HG03064 (cell line): ENCODE measurements around the gene TRRAP.

Source experiments
- ATAC-seq: cut with Tn5 transposase; IDR thresholded peaks from one replicate; pipeline ENCODE4 v1.9.1; 2021; ENCODE audit warnings: low read depth; ENCODE audit not compliant: unreplicated experiment

Gene TRRAP

DNA sequence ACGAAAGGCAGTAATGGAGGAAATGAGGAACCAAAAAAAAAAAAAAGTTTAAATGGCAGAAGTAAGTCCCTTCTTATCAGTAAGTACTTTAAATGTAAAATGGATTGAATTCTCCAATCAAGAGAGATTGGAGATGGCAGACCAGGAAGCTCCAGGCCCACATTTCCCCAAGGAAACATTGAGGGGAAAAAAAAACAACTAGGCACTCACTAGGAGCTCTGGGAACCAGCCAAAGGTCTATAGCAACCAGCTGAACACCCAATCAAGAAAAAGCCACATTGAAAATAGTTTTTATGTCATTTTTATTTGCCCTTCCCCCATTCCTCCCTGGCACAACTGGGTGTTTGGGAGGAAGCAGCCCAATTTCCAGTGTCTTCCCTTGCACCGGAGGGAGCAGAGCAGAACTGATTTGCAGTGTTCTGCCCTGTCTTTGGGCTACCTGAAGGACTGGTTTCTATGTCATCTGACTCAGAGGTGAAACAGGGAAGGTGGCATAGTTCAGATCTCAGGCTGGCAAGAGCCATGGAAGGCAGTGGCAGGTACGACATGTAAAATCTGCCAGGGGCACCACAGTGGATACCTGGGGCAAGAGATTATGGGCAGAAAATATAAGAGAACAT is 143.7 kb downstream of the TRRAP start:
- no peak for ATAC-seq

- no peak for ATAC-seq
These were observed 145.7 kb downstream of the TRRAP start for GRCh38 chr7:99024066-99024465.

DNA sequence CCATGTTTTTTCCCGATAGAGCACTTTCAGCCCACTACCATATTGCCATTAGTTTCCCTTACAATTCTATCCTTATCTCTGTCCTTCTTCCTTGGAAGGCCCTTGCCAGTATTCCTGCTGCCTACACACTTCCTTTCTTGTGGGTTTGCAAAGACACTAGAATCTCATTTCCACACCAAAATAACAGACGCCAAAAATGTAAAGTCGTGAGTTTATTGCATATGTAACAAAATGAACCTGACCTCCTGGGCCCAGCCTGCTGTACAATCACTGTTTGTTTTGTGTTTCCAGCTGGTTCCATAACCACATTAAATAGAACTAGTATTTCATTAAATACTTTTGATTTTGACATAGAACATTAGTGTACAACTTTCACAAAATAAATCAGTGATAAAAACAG is 148.9 kb downstream of the TRRAP start:
- no peak for ATAC-seq

DNA sequence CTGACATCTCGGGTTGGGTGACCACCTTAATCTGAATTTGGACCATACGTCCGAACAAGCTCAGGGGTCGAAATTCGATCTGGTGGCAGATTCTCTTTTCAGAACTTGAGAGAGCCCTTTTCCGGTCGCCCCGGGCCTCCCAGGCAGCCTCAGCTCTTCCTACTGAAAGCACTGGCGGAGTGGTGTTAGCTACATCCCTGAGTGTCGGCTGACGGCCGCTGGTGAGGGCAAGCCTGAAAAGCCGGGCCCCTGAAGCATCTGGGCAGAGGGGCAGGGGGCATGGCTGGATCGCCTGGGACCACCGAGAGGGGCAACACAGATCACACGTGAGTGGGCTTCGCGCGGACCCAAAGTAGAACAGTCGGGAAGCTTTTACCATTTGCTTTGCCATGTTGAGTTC is 149.5 kb downstream of the TRRAP start:
- ATAC-seq: no peak

DNA sequence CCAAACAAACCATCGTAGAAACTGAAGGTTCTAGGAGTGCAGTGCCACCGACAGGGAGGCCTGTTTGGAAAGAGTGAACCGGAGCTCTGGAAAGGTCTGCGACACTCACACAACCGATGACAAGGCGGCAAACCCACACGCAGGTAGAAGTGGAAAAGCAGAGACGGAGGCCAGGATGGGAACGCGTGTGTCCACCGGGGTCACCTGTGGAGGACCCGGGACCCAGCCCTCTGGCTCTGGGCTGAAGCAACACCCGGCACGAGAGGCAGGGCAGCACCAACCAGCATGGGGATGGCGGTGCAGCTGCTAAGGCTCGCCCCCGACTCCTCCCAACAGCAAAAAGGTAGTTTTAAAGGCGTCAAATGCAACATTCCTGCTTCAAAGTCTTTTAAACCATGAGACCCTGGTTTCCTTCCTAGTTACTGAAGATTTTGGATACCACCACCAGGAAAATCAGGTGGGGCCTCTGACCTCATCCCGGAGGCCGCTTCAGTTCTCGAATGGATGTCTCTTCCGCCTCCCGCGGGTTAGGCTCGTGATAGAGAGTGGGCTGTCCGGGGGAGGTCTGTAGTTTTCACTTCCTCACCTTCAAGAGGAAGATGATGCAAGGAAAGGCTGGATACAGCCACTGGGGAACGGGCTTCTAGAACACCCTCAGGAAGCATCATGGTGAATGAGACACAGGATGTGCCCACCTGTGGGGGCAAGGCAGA is 150.1 kb downstream of the TRRAP start:
- ATAC-seq: no peak

DNA sequence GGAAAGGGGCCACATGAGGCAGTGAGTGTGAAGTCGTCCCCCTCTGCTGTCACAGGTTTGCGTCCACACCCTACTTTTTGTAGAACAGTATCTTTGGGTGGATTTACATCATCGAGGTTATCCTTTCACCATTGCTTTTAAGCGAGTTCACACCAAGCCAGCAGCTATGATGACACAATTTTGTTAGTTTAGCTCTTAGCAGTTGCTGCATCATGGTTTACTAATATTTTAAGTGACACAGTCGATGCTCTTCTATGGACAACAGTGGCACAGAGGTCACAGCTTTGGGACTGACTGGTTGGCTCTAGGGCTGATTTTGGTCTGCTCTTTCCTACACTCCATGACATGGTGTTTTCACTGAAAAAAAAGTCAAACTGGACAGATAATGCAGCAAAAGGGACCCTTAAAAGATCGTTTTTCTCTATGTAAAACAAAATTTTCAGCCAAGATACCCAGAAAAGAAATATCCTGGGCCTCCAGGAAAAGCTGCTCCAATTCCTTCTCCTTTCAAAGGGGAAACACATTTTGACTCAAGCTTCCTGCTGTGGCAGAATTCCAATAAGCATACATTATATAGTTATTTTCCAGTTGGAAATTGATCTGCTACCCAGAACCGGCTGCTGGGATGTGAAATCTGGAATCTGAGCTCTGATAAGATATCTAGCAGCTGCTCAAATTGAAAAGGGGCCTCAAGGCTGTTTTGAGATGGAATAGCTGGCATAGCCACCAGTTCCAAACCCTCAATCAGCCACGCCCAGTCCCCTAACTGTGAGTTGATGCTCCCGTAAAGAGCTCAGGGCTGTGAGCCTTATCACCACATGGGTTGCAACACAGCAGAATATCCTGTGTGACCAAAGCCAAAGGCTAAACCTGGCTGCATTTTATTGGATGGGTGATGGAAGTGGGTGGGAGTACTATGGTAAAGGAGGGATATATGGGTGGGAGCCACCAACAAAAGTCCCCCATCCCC is 151.4 kb downstream of the TRRAP start:
- ATAC-seq: no peak

GRCh38 chr7:99030457-99030856 is 152.1 kb downstream of the TRRAP start:
- no peak for ATAC-seq

DNA sequence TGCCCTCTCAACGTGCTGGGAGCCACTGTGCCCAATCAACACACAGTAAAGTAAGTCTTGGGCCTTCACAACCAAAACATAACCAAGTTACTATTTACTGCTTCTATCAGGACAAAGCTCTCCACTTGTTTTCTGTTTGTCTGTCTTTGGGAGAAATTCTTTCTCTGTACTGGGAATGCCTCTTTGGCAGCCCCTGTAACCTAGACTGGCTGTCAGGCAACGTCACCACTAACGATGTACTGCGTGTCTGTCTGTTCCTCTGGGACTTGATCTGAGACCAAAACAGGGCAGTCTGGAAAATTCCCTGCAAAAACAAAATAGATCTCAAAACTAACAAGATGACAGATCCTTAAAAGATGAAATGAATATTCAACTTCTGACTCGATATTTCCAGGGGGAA is 152.6 kb downstream of the TRRAP start:
- no peak for ATAC-seq

DNA sequence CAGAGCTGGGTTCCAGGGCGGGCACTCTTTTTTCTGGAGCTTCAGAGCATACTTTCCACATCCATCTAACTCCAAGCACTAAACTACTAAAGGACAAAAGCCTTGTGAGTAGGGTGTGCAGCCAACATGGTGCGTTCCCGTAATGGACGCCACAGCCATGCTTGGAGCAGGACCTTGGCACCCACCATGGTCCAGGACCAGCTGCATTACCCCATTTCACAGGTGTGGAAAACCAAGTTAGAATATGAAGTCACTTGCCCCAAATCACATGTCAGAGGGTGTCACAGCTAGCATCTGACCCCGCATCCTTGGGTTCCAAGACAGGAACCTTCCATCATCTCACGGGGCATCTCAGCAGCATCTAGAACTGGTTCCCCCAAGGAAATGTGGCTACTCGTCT is 153.2 kb downstream of the TRRAP start:
- ATAC-seq: no peak

GRCh38 chr7:99032928-99033327 is 154.6 kb downstream of the TRRAP start:
- ATAC-seq: no peak

DNA sequence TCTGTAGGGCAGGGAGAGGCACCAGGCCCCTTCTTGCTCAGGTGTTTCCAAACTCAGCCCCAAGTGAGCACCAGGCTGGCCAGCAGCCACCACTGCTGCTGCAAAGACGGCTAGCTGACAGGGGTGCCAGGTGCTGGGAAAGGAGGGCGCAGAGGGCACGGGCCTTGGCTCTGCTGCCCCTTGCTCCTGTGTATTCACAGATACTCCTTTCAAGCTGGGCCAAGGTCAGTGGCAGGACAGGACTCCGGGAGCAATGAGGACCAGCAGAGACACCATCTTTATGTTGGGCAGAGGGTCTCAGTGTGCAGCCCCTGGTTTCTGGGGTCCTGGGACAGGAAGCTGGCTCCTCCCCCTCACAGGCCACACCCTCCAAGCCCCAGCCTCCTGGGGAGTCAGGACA is 155.4 kb downstream of the TRRAP start:
- ATAC-seq: no peak

GRCh38 chr7:99034932-99035722 is 156.8 kb downstream of the TRRAP start:
- no peak for ATAC-seq

- ATAC-seq: no peak
These were observed 157.6 kb downstream of the TRRAP start for GRCh38 chr7:99035723-99036545.

DNA sequence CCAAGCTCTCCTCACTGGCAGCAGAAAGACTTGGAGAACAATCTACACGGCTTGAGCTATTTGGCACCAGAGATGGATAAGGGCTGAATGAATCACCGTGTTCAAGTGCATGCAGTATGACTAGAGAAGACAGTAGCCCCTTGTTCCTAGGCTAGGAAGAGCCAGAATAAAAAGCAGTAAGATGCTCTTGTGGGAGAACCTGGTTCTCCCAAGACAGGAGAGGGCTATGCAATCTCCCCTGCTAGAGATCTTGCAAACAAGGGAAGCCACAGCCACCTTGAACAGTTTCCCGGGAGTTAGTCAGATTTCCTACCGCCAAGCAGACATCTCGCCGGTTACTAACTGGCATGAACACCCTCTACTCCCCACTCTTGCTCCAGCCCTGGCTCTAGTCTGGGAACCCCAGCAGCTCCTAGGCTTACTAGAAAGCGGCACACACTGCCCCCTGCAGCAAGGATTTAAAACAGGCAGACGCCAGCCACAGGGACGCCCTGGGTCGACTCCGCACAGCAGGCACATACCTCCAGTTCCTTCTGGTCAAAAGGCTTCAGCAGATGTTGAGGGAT is 158.3 kb downstream of the TRRAP start:
- no peak for ATAC-seq

DNA sequence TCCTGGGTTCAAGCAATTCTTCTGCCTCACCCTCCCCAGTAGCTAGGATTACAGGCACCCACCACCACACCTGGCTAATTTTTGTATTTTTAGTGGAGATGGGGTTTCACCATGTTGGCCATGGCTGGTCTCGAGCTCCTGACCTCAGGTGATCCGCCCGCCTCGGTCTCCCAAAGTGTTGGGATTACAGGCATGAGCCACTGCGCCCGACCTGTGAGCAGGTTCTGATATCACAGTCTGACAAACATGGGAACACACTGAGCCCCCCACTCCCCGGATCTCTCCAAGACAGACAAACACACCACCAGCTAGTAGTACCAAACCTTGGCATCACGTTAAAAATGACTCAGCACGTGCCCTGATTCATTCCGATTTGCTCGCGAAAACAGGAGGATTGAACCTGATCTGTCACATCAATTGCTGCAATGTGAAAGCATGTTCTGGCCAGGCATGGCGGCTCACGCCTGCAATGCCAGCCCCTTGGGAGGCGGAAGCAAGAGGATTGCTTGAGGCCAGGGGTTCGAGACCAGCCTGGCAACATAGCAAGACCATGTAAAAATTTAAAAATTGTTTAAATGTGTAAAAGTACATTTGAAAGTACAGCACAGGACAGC is 159.1 kb downstream of the TRRAP start:
- ATAC-seq: no peak

DNA sequence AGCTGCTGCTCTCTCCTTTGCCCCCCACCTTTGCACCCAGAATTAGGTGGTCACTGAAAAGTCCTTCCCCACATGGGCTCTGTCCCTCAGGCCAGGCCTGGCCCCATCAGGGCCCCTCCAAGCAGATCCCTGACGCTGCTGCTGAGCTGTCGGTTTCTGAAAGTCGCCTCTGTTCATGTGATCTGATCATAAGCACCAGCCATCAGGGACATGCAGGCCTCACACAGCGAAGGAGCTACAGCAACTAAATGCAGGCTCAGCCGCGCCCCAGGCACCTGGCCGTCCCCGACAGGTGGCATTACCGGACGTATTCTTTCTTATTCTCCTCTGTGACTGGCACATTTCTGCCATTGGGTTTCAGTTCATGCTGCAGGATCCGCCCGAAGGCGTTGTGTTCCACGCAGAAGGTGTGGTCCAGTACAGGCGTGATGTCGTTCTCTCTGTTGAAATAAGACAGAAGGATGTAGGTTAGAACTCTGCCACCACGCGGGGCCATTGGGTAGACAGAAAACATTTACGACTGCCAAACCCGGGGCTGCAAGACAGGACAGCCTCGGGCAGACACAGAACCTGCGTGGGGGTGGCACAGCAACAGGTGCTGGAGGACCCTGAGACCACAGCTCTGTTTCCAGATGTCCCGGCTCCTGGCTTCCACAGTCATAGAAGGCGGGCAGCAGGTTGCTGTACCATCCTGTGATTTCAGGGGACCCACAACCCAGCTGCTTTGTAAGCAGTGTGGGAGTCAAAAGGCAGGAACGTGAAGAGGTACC is 159.9 kb downstream of the TRRAP start:
- ATAC-seq: no peak

GRCh38 chr7:99039384-99039891 is 161.1 kb downstream of the TRRAP start:
- ATAC-seq: no peak
